ENCODE results near the gene IFI27L1.

Gene IFI27L1, protein sequence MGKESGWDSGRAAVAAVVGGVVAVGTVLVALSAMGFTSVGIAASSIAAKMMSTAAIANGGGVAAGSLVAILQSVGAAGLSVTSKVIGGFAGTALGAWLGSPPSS
- 2.4 to 5.4 (median 3.6) reads per million in 9 experiments for total RNA-seq

- H3K27ac Mint-ChIP-seq, result peak within 1 kb of the TSS; percentile 99 to 100
- DNase-seq (peak; percentile 96 to 97 (median 97)), ATAC-seq (replicated peaks) (peak; percentile 94)
- H3K9me3 Mint-ChIP-seq, result no peaks in the 10 kb centered on the region
- peak within 1 kb of the TSS; percentile 99 for H3K4me3 Mint-ChIP-seq
- no peaks in the 10 kb centered on the region for H3K27me3 Mint-ChIP-seq
- peaks cover 33 to 49% of the 10 kb centered on the region in 2 donors for H3K4me1 Mint-ChIP-seq (ENCODE audit: low read depth in 2 of 2)
- peaks cover 43% of the 10 kb centered on the region for H3K36me3 Mint-ChIP-seq (ENCODE audit: insufficient read depth)
Measured at GRCh38 chr14:94080621-94081385, at the start of gene IFI27L1, which contains the start of gene DDX24. TSS of gene IFI27L1 (plus strand) at chr14:94081310. CDS start at chr14:94096938, 15,628 bp downstream. TSS of gene DDX24 (minus strand) at chr14:94081202. CDS start at chr14:94079742, 1,460 bp downstream.

- no peaks in the 10 kb centered on the region for H3K9me3 Mint-ChIP-seq
- no peak overlapping the region for H3K27ac Mint-ChIP-seq
- peaks cover 17% of the 10 kb centered on the region for H3K36me3 Mint-ChIP-seq (ENCODE audit: insufficient read depth)
- H3K4me1 Mint-ChIP-seq (ENCODE audit: low read depth in 2 of 2), result peaks cover 7 to 9% of the 10 kb centered on the region in 2 donors
- DNase-seq (no peak), ATAC-seq (replicated peaks) (no peak)
- H3K27me3 Mint-ChIP-seq, result peaks cover 0 to 4% of the 10 kb centered on the region in 2 donors
- H3K4me3 Mint-ChIP-seq, result no peak overlapping the region
Measured at GRCh38 chr14:94031883-94032279, 49.2 kb upstream of the IFI27L1 start.

GRCh38 chr14:94034886-94035285 lies 46.2 kb upstream of the IFI27L1 start:
- Mint-ChIP-seq H3K4me3 (no peak overlapping the region), H3K27ac (no peak overlapping the region), H3K36me3 (ENCODE audit: insufficient read depth) (peaks cover 33% of the 10 kb centered on the region), H3K27me3 (peaks cover 0 to 4% of the 10 kb centered on the region in 2 donors), H3K4me1 (ENCODE audit: low read depth in 2 of 2) (peaks cover 4% of the 10 kb centered on the region in 2 donors), H3K9me3 (no peaks in the 10 kb centered on the region)
- ATAC-seq (replicated peaks) (no peak), DNase-seq (no peak)

- H3K36me3 Mint-ChIP-seq (ENCODE audit: insufficient read depth), result peaks cover 40% of the 10 kb centered on the region
- peaks cover 4 to 5% of the 10 kb centered on the region in 2 donors for H3K4me1 Mint-ChIP-seq (ENCODE audit: low read depth in 2 of 2)
- H3K4me3 Mint-ChIP-seq, result no peak overlapping the region
- peaks cover 0 to 4% of the 10 kb centered on the region in 2 donors for H3K27me3 Mint-ChIP-seq
- ATAC-seq (replicated peaks) (peak; percentile 95), DNase-seq (peak; percentile 73 to 80 (median 75))
- H3K27ac Mint-ChIP-seq, result peak overlapping the region in 1 of 2 donors; percentile 32
- H3K9me3 Mint-ChIP-seq, result no peaks in the 10 kb centered on the region
Measured at GRCh38 chr14:94036313-94037167, 44.6 kb upstream of the IFI27L1 start.

GRCh38 chr14:94037954-94038353 lies 43.2 kb upstream of the IFI27L1 start:
- no peaks in the 10 kb centered on the region for H3K9me3 Mint-ChIP-seq
- peaks cover 0 to 4% of the 10 kb centered on the region in 2 donors for H3K27me3 Mint-ChIP-seq
- no peak for DNase-seq
- no peak overlapping the region for H3K4me3 Mint-ChIP-seq
- ATAC-seq (replicated peaks), result no peak
- H3K27ac Mint-ChIP-seq, result no peak overlapping the region
- peaks cover 54% of the 10 kb centered on the region for H3K36me3 Mint-ChIP-seq (ENCODE audit: insufficient read depth)
- peaks cover 4 to 7% of the 10 kb centered on the region in 2 donors for H3K4me1 Mint-ChIP-seq (ENCODE audit: low read depth in 2 of 2)

- Mint-ChIP-seq H3K4me1 (ENCODE audit: low read depth in 2 of 2) (peaks cover 4 to 7% of the 10 kb centered on the region in 2 donors), H3K36me3 (ENCODE audit: insufficient read depth) (peaks cover 60% of the 10 kb centered on the region), H3K27ac (no peak overlapping the region), H3K9me3 (no peaks in the 10 kb centered on the region), H3K27me3 (peaks cover 0 to 4% of the 10 kb centered on the region in 2 donors), H3K4me3 (no peak overlapping the region)
- ATAC-seq (replicated peaks) (no peak), DNase-seq (no peak)
Measured at GRCh38 chr14:94038510-94038909, 42.6 kb upstream of the IFI27L1 start.

DNA sequence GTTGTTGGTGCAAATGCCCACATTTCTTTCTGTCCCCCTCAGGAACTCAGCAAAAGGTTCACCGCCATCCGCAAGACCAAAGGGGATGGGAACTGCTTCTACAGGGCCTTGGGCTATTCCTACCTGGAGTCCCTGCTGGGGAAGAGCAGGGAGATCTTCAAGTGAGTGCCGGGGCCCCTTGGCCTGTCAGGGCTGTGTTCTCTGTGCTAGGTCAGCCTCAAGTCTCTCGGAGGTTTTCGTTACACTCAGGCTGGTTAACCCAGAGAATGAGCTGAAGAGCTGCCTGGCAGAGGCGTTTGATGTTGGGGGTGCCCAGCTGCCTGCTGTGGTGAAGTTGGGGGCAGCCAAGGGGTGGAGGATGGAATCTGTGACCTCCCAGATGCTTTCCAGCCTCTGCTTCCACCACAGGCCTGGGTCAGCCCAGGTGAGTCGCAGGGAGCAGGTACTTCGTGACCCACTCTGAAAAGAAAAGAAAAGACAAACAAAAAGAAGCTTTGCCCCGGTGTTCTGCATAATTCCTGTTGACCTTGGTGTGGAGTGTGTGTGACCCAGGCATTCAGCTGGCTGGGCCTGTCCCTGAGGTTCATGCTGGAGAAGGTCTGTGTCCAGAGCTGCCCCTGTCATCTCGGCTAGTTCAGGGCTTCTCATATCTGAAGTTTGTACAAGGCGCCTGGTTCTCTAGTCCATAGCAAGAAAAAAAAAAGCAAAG lies 42.0 kb upstream of the IFI27L1 start:
- no peak for ATAC-seq (replicated peaks)
- H3K4me1 Mint-ChIP-seq (ENCODE audit: low read depth in 2 of 2), result peaks cover 4 to 7% of the 10 kb centered on the region in 2 donors
- peaks cover 0 to 4% of the 10 kb centered on the region in 2 donors for H3K27me3 Mint-ChIP-seq
- H3K4me3 Mint-ChIP-seq, result no peak overlapping the region
- peak overlapping the region in 1 of 2 donors; percentile 49 for H3K27ac Mint-ChIP-seq
- no peaks in the 10 kb centered on the region for H3K9me3 Mint-ChIP-seq
- DNase-seq, result no peak
- peaks cover 65% of the 10 kb centered on the region for H3K36me3 Mint-ChIP-seq (ENCODE audit: insufficient read depth)

DNA sequence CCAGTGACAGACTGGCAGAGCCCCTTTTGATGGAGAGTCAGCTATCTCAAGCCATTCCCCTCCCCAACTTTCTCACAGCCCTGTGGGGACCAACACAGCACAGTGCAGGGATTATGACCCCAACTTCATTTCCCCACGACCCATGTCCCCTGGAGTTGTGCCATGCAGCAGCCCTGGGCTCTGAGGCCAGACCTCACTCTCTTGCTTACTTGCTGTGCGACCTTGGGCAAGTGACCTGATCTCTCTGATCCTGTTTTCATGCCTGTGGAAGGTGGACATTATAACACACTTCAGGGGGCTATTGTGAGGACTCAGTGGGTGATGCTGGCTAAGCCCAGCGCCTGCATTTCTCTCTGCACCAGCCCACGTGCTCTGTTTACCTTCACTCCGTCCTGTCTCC lies 40.9 kb upstream of the IFI27L1 start:
- peaks cover 77% of the 10 kb centered on the region for H3K36me3 Mint-ChIP-seq (ENCODE audit: insufficient read depth)
- no peaks in the 10 kb centered on the region for H3K9me3 Mint-ChIP-seq
- H3K4me1 Mint-ChIP-seq (ENCODE audit: low read depth in 2 of 2), result peaks cover 4 to 7% of the 10 kb centered on the region in 2 donors
- no peak overlapping the region for H3K4me3 Mint-ChIP-seq
- no peak for ATAC-seq (replicated peaks)
- peaks cover 0 to 4% of the 10 kb centered on the region in 2 donors for H3K27me3 Mint-ChIP-seq
- no peak for DNase-seq
- peak overlapping the region in 1 of 2 donors; percentile 72 for H3K27ac Mint-ChIP-seq

GRCh38 chr14:94040796-94041195 lies 40.3 kb upstream of the IFI27L1 start:
- Mint-ChIP-seq H3K36me3 (ENCODE audit: insufficient read depth) (peaks cover 82% of the 10 kb centered on the region), H3K27me3 (peaks cover 0 to 4% of the 10 kb centered on the region in 2 donors), H3K9me3 (no peaks in the 10 kb centered on the region), H3K27ac (peak overlapping the region in 1 of 2 donors; percentile 72), H3K4me1 (ENCODE audit: low read depth in 2 of 2) (peaks cover 4 to 7% of the 10 kb centered on the region in 2 donors), H3K4me3 (peak overlapping the region in 1 of 2 donors; percentile 16)
- no peak for ATAC-seq (replicated peaks)
- no peak for DNase-seq

- DNase-seq (no peak), ATAC-seq (replicated peaks) (peak; percentile 9)
- Mint-ChIP-seq H3K36me3 (ENCODE audit: insufficient read depth) (peaks cover 86% of the 10 kb centered on the region), H3K27ac (peak overlapping the region in 1 of 2 donors; percentile 88), H3K9me3 (no peaks in the 10 kb centered on the region), H3K4me1 (ENCODE audit: low read depth in 2 of 2) (peaks cover 1 to 4% of the 10 kb centered on the region in 2 donors), H3K27me3 (peaks cover 0 to 1% of the 10 kb centered on the region in 2 donors), H3K4me3 (peak overlapping the region in 1 of 2 donors; percentile 39)
Measured at GRCh38 chr14:94041551-94042346, 39.4 kb upstream of the IFI27L1 start.

- ATAC-seq (replicated peaks) (no peak), DNase-seq (no peak)
- Mint-ChIP-seq H3K9me3 (no peaks in the 10 kb centered on the region), H3K27me3 (no peaks in the 10 kb centered on the region), H3K36me3 (ENCODE audit: insufficient read depth) (peaks cover 91% of the 10 kb centered on the region), H3K27ac (peak overlapping the region in 1 of 2 donors; percentile 88), H3K4me1 (ENCODE audit: low read depth in 2 of 2) (peaks cover 0 to 2% of the 10 kb centered on the region in 2 donors), H3K4me3 (peak overlapping the region in 1 of 2 donors; percentile 15)
Measured at GRCh38 chr14:94042433-94043091, 38.5 kb upstream of the IFI27L1 start.

All from effector memory CD8-positive, alpha-beta T cell (primary cell).